ENCODE results near the gene PTN.
"Not testable (repeated sequence)": the region's sequence is repeated elsewhere in the genome, so short reads cannot be mapped to it uniquely, and the experiment has no call there.

The PTN gene

GRCh38 chr7:137241655-137242360, 101.7 kb downstream of the PTN start:
- Mint-ChIP-seq H3K36me3 (ENCODE audit: low read depth) (no peaks in the 10 kb centered on the region), H3K9me3 (no peaks in the 10 kb centered on the region), H3K4me1 (peaks cover 4% of the 10 kb centered on the region), H3K27ac (no peak overlapping the region), H3K27me3 (ENCODE audit: low read depth, poor library complexity) (peaks cover 4% of the 10 kb centered on the region), H3K4me3 (no peak overlapping the region)
- no peak for TF ChIP-seq CTCF (IDR thresholded peaks at IDR 0.05)
- DNase-seq: no peak

- not testable (repeated sequence) for H3K9me3 Mint-ChIP-seq; H3K36me3 Mint-ChIP-seq (ENCODE audit: low read depth); DNase-seq; H3K27me3 Mint-ChIP-seq (ENCODE audit: low read depth, poor library complexity); H3K4me3 Mint-ChIP-seq; H3K27ac Mint-ChIP-seq; H3K4me1 Mint-ChIP-seq
Observed at GRCh38 chr7:137239186-137239585, 104.3 kb downstream of the PTN start.

GRCh38 chr7:137235434-137235833, 108.1 kb downstream of the PTN start:
- no peak overlapping the region for H3K4me3 Mint-ChIP-seq
- H3K36me3 Mint-ChIP-seq (ENCODE audit: low read depth): no peaks in the 10 kb centered on the region
- TF ChIP-seq CTCF (IDR thresholded peaks at IDR 0.05): no peak
- H3K27me3 Mint-ChIP-seq (ENCODE audit: low read depth, poor library complexity): no peaks in the 10 kb centered on the region
- peak overlapping the region; percentile 1 for H3K27ac Mint-ChIP-seq
- no peaks in the 10 kb centered on the region for H3K9me3 Mint-ChIP-seq
- DNase-seq: no peak
- peaks cover 4% of the 10 kb centered on the region for H3K4me1 Mint-ChIP-seq

GRCh38 chr7:137231167-137231566, 112.4 kb downstream of the PTN start:
- Mint-ChIP-seq H3K36me3 (ENCODE audit: low read depth) (peaks cover 14% of the 10 kb centered on the region), H3K27me3 (ENCODE audit: low read depth, poor library complexity) (no peaks in the 10 kb centered on the region), H3K9me3 (peaks cover 8% of the 10 kb centered on the region), H3K4me3 (no peak overlapping the region), H3K4me1 (no peaks in the 10 kb centered on the region), H3K27ac (no peak overlapping the region)
- DNase-seq: no peak
- no peak for TF ChIP-seq CTCF (IDR thresholded peaks at IDR 0.05)

GRCh38 chr7:137221467-137221866, 122.1 kb downstream of the PTN start:
- no peak for TF ChIP-seq CTCF (IDR thresholded peaks at IDR 0.05)
- H3K27ac Mint-ChIP-seq: no peak overlapping the region
- H3K36me3 Mint-ChIP-seq (ENCODE audit: low read depth): no peaks in the 10 kb centered on the region
- peaks cover 7% of the 10 kb centered on the region for H3K9me3 Mint-ChIP-seq
- no peak for DNase-seq
- H3K4me1 Mint-ChIP-seq: no peaks in the 10 kb centered on the region
- H3K4me3 Mint-ChIP-seq: no peak overlapping the region
- peaks cover 4% of the 10 kb centered on the region for H3K27me3 Mint-ChIP-seq (ENCODE audit: low read depth, poor library complexity)

GRCh38 chr7:137213744-137214143, 129.8 kb downstream of the PTN start:
- DNase-seq: no peak
- Mint-ChIP-seq H3K9me3 (peaks cover 10% of the 10 kb centered on the region), H3K27me3 (ENCODE audit: low read depth, poor library complexity) (peaks cover 4% of the 10 kb centered on the region), H3K36me3 (ENCODE audit: low read depth) (no peaks in the 10 kb centered on the region), H3K27ac (no peak overlapping the region), H3K4me3 (no peak overlapping the region), H3K4me1 (peaks cover 5% of the 10 kb centered on the region)
- TF ChIP-seq CTCF (IDR thresholded peaks at IDR 0.05): no peak

Measured in nephron progenitor cell (in vitro differentiated cells).